A673 (cell line): ENCODE measurements around the gene PRSS23. TPM values are rescaled to one million over a fixed set of nuclear protein-coding genes. Genes with fewer than 3 reads are reported as not detected.

Experiments used
- BruUV-seq: library from RNA; stranded (reverse); fragments of 400-500 nt; replicated peaks from 2 replicates; lab custom pipeline; 2021; lab: Mats Ljungman, UMichigan
- CTCF ChIA-PET: fragments of 300-600 bp; sonication (Branson Sonifier 250); formaldehyde crosslinking; loops from one replicate; lab custom pipeline; 2022; ENCODE audit warnings: antibody characterized with exemption; lab: Charles Lee
- POLR2A ChIA-PET: fragments of 300-600 bp; sonication (Branson Sonifier 250); formaldehyde crosslinking; loops from one replicate; lab custom pipeline; 2022; ENCODE audit warnings: antibody characterized with exemption; ENCODE audit not compliant: low non-redundant PET; lab: Charles Lee
- DNase-seq: peaks from one replicate; pipeline ENCODE4 v3.0.0-alpha.2; 2015; ENCODE audit warnings: low spot score
- H3K27ac ChIP-seq: fragments of 200-600 bp; sonication (generic); 2 replicates; pipeline ENCODE4 v1.5.1; 2016; ENCODE audit warnings: mixed run types, low read depth, mild to moderate bottlenecking, mixed read lengths, antibody characterized with exemption, low read length; ENCODE audit not compliant: poor library complexity, severe bottlenecking
- H3K27me3 ChIP-seq: fragments of 200-600 bp; sonication (generic); replicated peaks from 2 replicates; pipeline ENCODE4 v1.6.1; 2017; ENCODE audit warnings: mixed run types, low read depth, mild to moderate bottlenecking, mixed read lengths, antibody characterized with exemption, low read length; ENCODE audit not compliant: insufficient read depth, poor library complexity
- H3K36me3 ChIP-seq: fragments of 200-600 bp; sonication (generic); 2 replicates; pipeline ENCODE4 v1.6.1; 2016; ENCODE audit warnings: mixed run types, mild to moderate bottlenecking, mixed read lengths, antibody characterized with exemption, low read length; ENCODE audit not compliant: insufficient read depth, poor library complexity, severe bottlenecking
- H3K4me1 ChIP-seq: fragments of 200-600 bp; sonication (generic); 2 replicates; pipeline ENCODE4 v1.6.1; 2017; ENCODE audit warnings: mixed run types, mild to moderate bottlenecking, mixed read lengths, antibody characterized with exemption, low read length; ENCODE audit not compliant: insufficient read depth, poor library complexity, severe bottlenecking
- H3K4me3 ChIP-seq: fragments of 200-600 bp; sonication (generic); 2 replicates; pipeline ENCODE4 v1.5.1; 2016; ENCODE audit warnings: low read depth, mixed run types, mild to moderate bottlenecking, mixed read lengths, low read length; ENCODE audit not compliant: poor library complexity, severe bottlenecking
- H3K9me3 ChIP-seq: fragments of 200-600 bp; sonication (generic); 2 replicates; pipeline ENCODE4 v1.6.1; 2016; ENCODE audit warnings: mixed run types, low read depth, mild to moderate bottlenecking, mixed read lengths, antibody characterized with exemption, low read length; ENCODE audit not compliant: poor library complexity, severe bottlenecking
- EZH2 ChIP-seq: fragments of 200-600 bp; sonication (generic); IDR thresholded peaks from 2 replicates; pipeline ENCODE4 v1.6.1; 2017; ENCODE audit warnings: borderline replicate concordance, low read depth, mild to moderate bottlenecking, mixed read lengths, antibody characterized with exemption, low read length; ENCODE audit not compliant: poor library complexity, severe bottlenecking
- intact Hi-C: fragments of 100-400 bp; cut with micrococcal nuclease; formaldehyde crosslinking; loops from one replicate; pipeline ENCODE4 v1.10.0; 2022; ENCODE audit not compliant: unreplicated experiment
- total RNA-seq: library from RNA; stranded (reverse); gene quantifications from 2 replicates; pipeline ENCODE4 v1.2.3, GENCODE V29; 2021
- TF ChIP-seq, protein P1 (sequence below): fragments of 300-800, 200-600 bp; sonication (generic); conservative IDR thresholded peaks from 2 replicates; pipeline ENCODE4 v1.5.1; 2017; ENCODE audit warnings: low read depth, mild to moderate bottlenecking, antibody characterized with exemption, low read length, moderate library complexity, mixed read lengths

PRSS23 gene
- total RNA-seq, 1 experiment from 2014 or later: 12.1 TPM

DNA sequence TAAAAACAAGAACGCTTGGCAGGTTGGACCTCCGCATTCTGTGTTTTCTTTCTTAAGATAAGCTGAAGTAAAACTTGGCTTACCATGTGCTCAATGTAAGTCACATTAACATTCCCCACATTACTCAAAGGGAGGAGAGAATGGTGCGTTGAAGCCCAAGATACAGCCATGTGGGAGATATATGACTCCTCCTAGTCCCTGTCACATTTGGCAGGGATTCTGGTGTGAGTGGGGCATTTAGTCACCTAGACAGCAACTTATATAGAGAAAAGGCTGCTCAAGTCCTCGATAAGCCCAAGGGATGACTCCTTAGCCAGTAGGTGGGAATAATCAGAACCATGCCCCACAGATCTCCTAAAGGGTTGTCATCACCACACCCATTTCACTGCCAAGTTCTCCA, 4.6 kb downstream of the PRSS23 start:
- Histone ChIP-seq H3K4me3 (no peak overlapping the region), H3K36me3 (no peaks in the 10 kb centered on the region), H3K27me3 (no peaks in the 10 kb centered on the region), H3K4me1 (peaks cover 20% of the 10 kb centered on the region), H3K9me3 (no peaks in the 10 kb centered on the region), H3K27ac (no peak overlapping the region)
- ChIA-PET POLR2A (no interaction called here), CTCF (no interaction called here)
- TF ChIP-seq EZH2: no peak
- TF ChIP-seq, protein P1, sequence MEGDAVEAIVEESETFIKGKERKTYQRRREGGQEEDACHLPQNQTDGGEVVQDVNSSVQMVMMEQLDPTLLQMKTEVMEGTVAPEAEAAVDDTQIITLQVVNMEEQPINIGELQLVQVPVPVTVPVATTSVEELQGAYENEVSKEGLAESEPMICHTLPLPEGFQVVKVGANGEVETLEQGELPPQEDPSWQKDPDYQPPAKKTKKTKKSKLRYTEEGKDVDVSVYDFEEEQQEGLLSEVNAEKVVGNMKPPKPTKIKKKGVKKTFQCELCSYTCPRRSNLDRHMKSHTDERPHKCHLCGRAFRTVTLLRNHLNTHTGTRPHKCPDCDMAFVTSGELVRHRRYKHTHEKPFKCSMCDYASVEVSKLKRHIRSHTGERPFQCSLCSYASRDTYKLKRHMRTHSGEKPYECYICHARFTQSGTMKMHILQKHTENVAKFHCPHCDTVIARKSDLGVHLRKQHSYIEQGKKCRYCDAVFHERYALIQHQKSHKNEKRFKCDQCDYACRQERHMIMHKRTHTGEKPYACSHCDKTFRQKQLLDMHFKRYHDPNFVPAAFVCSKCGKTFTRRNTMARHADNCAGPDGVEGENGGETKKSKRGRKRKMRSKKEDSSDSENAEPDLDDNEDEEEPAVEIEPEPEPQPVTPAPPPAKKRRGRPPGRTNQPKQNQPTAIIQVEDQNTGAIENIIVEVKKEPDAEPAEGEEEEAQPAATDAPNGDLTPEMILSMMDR: no peak
- no TSS peak for BruUV-seq
- intact Hi-C loops: loop anchor here (5.0 kb wide), 2 partner anchors 133 to 173 kb away; partner anchors contain the start of gene ME3
- no peak for DNase-seq

DNA sequence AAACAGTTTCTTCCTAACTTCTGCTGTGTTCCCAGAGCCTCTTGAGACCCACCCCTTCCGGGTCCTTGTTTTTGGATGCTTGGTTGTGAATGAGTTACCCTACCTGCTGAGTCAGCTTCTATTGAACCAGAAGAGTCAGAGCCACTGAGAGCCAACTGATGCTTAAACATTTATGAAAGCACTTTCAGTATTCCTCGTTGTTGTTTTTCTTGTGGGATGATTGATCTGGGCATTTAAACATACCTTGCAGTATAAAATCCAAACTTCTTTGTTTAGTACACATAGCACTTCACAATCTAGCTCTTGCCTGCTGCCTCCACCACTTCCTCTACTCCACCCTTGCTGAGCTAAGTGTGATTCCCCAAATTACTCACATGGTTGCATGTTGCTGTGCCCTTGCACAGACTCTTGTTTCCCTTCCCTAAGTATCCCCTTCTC, 5.5 kb downstream of the PRSS23 start:
- POLR2A ChIA-PET: interaction anchor here (0.7 kb wide), 1 partner anchor 240 kb away, joined by 3 read pairs; no protein-coding TSS in a partner anchor
- H3K4me3 ChIP-seq: no peak overlapping the region
- H3K4me1 ChIP-seq: peaks cover 19% of the 10 kb centered on the region
- no peak for DNase-seq
- no TSS peak for BruUV-seq
- TF ChIP-seq EZH2: no peak
- TF ChIP-seq, protein P1: no peak
- intact Hi-C loops: no loop called here
- H3K36me3 ChIP-seq: no peaks in the 10 kb centered on the region
- H3K27ac ChIP-seq: no peak overlapping the region
- CTCF ChIA-PET: no interaction called here
- no peaks in the 10 kb centered on the region for H3K9me3 ChIP-seq
- no peaks in the 10 kb centered on the region for H3K27me3 ChIP-seq

DNA sequence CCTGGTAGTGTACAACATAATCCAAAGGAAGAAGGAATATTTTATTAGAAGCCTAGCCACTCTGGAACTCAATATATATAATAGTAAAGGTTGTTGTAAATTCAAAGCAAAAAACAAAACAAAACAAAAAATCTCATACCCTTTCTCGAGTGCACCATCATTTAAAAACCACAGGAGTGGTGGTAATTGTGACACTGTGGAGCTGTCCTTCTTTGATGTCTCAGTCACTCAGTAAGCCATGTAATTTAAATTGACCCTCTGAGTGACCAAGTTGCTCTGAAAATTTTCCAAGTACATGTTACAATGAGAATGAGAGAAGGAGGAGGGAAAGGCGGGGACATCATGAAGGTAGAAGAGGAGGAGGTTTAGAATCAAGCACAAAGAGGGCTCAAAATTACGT, 6.6 kb downstream of the PRSS23 start:
- DNase-seq: no peak
- Histone ChIP-seq H3K4me1 (peaks cover 12% of the 10 kb centered on the region), H3K36me3 (no peaks in the 10 kb centered on the region), H3K9me3 (no peaks in the 10 kb centered on the region), H3K27ac (no peak overlapping the region), H3K27me3 (no peaks in the 10 kb centered on the region), H3K4me3 (no peak overlapping the region)
- intact Hi-C loops: no loop called here
- no TSS peak for BruUV-seq
- ChIA-PET POLR2A (no interaction called here), CTCF (no interaction called here)
- TF ChIP-seq EZH2: no peak
- TF ChIP-seq, protein P1: no peak
